ENCODE measurements around the gene ABCC6. TPM values are rescaled to one million over a fixed set of nuclear protein-coding genes. Genes with fewer than 3 reads are reported as not detected.
A peak's percentile ranks its signal among the peaks of the same experiment; 100 is the strongest.

The ABCC6 gene
- total RNA-seq, 1 donor from 2014 or later = 3.0 TPM

DNA sequence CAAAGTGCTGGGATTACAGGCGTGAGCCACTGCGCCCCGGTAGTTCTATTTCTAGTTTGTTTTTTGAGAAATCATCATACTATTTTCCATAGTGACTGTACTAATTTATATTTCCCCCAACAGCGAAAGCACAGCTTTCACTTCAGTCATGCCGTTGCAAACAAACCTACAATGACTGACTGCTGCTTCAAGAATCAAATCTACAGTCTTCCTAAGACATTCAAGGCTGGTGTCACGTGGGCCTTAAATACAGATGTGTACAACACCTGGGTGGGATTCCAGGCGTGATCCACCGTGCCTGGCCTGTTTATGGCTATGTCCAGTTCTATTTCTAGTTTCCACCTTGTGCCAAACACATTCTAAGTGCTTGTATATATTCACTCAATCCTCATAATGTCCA lies 72.0 kb downstream of the ABCC6 start:
- no peaks in the 10 kb centered on the region for H3K9me3 ChIP-seq (ENCODE audit: insufficient read depth, low read depth, low read length)
- no peaks in the 10 kb centered on the region for H3K36me3 ChIP-seq (ENCODE audit: insufficient read depth, low read length)
- Mint-ChIP-seq H3K36me3 (ENCODE audit: low read depth, unreplicated experiment) (no peaks in the 10 kb centered on the region), H3K27ac (ENCODE audit: unreplicated experiment) (no peak overlapping the region), H3K4me3 (ENCODE audit: unreplicated experiment) (no peak overlapping the region), H3K9me3 (ENCODE audit: unreplicated experiment) (no peaks in the 10 kb centered on the region), H3K27me3 (ENCODE audit: low read depth, unreplicated experiment) (peaks cover 5% of the 10 kb centered on the region), H3K4me1 (ENCODE audit: low read depth, unreplicated experiment) (peaks cover 6% of the 10 kb centered on the region)
- peaks cover 11% of the 10 kb centered on the region for H3K4me1 ChIP-seq (ENCODE audit: insufficient read depth, low read length)
- peaks cover 3% of the 10 kb centered on the region for H3K27me3 ChIP-seq (ENCODE audit: insufficient read depth, low read length)
- no peak overlapping the region for H2AFZ ChIP-seq (ENCODE audit: low read depth, low read length)
- H3K4me3 ChIP-seq (ENCODE audit: insufficient read depth, low read depth, low read length) = no peak overlapping the region
- DNase-seq (ENCODE audit: low read depth) = peak; percentile 19
- H4K20me1 ChIP-seq (ENCODE audit: insufficient read depth, low read length) = peaks cover 37% of the 10 kb centered on the region
- H3K79me2 ChIP-seq (ENCODE audit: insufficient read depth, low read length) = no peaks in the 10 kb centered on the region
- FAIRE-seq = no peak
- H3K4me2 ChIP-seq (ENCODE audit: low read length) = no peak overlapping the region
- H3K9ac ChIP-seq (ENCODE audit: low read length) = no peak overlapping the region
- no peak overlapping the region for H3K27ac ChIP-seq (ENCODE audit: low read depth, low read length)
- TF ChIP-seq CTCF (IDR thresholded peaks at IDR 0.05; ENCODE audit: insufficient read depth, low read depth, low read length) = no peak

- Histone ChIP-seq H3K27ac (ENCODE audit: low read depth, low read length) (no peak overlapping the region), H3K9me3 (ENCODE audit: insufficient read depth, low read depth, low read length) (no peaks in the 10 kb centered on the region), H2AFZ (ENCODE audit: low read depth, low read length) (no peak overlapping the region), H3K4me1 (ENCODE audit: insufficient read depth, low read length) (peaks cover 11% of the 10 kb centered on the region), H4K20me1 (ENCODE audit: insufficient read depth, low read length) (peaks cover 40% of the 10 kb centered on the region), H3K9ac (ENCODE audit: low read length) (no peak overlapping the region), H3K4me3 (ENCODE audit: insufficient read depth, low read depth, low read length) (no peak overlapping the region), H3K27me3 (ENCODE audit: insufficient read depth, low read length) (peaks cover 3% of the 10 kb centered on the region), H3K79me2 (ENCODE audit: insufficient read depth, low read length) (no peaks in the 10 kb centered on the region), H3K36me3 (ENCODE audit: insufficient read depth, low read length) (no peaks in the 10 kb centered on the region), H3K4me2 (ENCODE audit: low read length) (peak overlapping the region; percentile 43)
- H3K4me3 Mint-ChIP-seq (ENCODE audit: unreplicated experiment) = no peak overlapping the region
- H3K27me3 Mint-ChIP-seq (ENCODE audit: low read depth, unreplicated experiment) = peaks cover 4% of the 10 kb centered on the region
- H3K27ac Mint-ChIP-seq (ENCODE audit: unreplicated experiment) = no peak overlapping the region
- no peaks in the 10 kb centered on the region for H3K36me3 Mint-ChIP-seq (ENCODE audit: low read depth, unreplicated experiment)
- peaks cover 6% of the 10 kb centered on the region for H3K4me1 Mint-ChIP-seq (ENCODE audit: low read depth, unreplicated experiment)
- TF ChIP-seq CTCF (IDR thresholded peaks at IDR 0.05; ENCODE audit: insufficient read depth, low read depth, low read length) = no peak
- no peak for TF ChIP-seq EZH2 (IDR thresholded peaks at IDR 0.05; ENCODE audit: insufficient read depth, low read length)
- no peaks in the 10 kb centered on the region for H3K9me3 Mint-ChIP-seq (ENCODE audit: unreplicated experiment)
- FAIRE-seq (no peak), DNase-seq (ENCODE audit: low read depth) (no peak)
These were observed 72.5 kb downstream of the ABCC6 start for GRCh38 chr16:16150878-16151152.

DNA sequence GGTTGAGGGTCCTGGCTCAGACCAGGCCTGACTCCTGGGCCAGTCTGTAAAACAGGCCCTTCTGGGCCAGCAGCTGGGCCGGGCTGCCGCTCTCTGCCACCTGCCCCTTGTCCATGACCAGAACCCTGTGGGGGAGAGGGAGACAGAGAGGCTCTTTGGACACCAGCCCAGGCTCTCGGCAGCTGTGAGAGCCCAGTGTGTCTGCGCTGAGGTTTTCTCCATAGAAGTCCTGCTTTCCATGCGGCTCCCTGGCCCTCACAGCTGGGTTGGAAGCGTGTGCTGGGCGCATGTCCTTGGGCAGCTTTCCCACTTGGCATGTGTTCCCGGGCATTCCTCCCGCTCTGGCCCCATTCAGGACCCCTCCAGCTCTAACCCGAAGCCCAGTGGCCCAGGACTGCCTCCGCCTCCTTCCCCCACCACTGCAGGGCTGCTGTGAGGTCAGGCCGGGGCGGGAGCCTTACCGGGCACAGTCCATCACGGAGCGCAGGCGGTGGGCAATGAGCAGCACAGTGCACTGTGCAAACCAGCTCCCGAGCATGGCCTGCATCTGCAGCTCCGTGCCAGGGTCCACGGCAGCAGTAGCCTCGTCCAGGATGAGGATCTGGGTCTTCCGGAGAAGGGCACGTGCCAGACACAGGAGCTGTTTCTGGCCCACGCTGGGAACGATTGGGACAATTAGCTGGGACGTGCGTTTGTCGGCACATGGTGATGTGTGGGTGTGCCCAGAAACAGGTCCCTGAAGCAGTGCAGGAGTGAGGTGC lies 73.0 kb downstream of the ABCC6 start:
- no peak overlapping the region for H3K4me3 Mint-ChIP-seq (ENCODE audit: unreplicated experiment)
- DNase-seq (ENCODE audit: low read depth) = peak; percentile 52

More for the DNA sequence above, 73.0 kb downstream of the ABCC6 start:
- H4K20me1 ChIP-seq (ENCODE audit: insufficient read depth, low read length) = peaks cover 43% of the 10 kb centered on the region
- TF ChIP-seq EZH2 (IDR thresholded peaks at IDR 0.05; ENCODE audit: insufficient read depth, low read length) = no peak
- no peak for TF ChIP-seq CTCF (IDR thresholded peaks at IDR 0.05; ENCODE audit: insufficient read depth, low read depth, low read length)
- Mint-ChIP-seq H3K36me3 (ENCODE audit: low read depth, unreplicated experiment) (peaks cover 3% of the 10 kb centered on the region), H3K4me1 (ENCODE audit: low read depth, unreplicated experiment) (peaks cover 6% of the 10 kb centered on the region), H3K27ac (ENCODE audit: unreplicated experiment) (no peak overlapping the region), H3K9me3 (ENCODE audit: unreplicated experiment) (no peaks in the 10 kb centered on the region), H3K27me3 (ENCODE audit: low read depth, unreplicated experiment) (peaks cover 1% of the 10 kb centered on the region)
- H3K9me3 ChIP-seq (ENCODE audit: insufficient read depth, low read depth, low read length) = no peaks in the 10 kb centered on the region
- no peak for FAIRE-seq
- no peak overlapping the region for H3K9ac ChIP-seq (ENCODE audit: low read length)
- peaks cover 11% of the 10 kb centered on the region for H3K4me1 ChIP-seq (ENCODE audit: insufficient read depth, low read length)
- no peak overlapping the region for H2AFZ ChIP-seq (ENCODE audit: low read depth, low read length)
- no peaks in the 10 kb centered on the region for H3K36me3 ChIP-seq (ENCODE audit: insufficient read depth, low read length)
- H3K27me3 ChIP-seq (ENCODE audit: insufficient read depth, low read length) = no peaks in the 10 kb centered on the region
- H3K27ac ChIP-seq (ENCODE audit: low read depth, low read length) = no peak overlapping the region
- no peak overlapping the region for H3K4me3 ChIP-seq (ENCODE audit: insufficient read depth, low read depth, low read length)
- no peaks in the 10 kb centered on the region for H3K79me2 ChIP-seq (ENCODE audit: insufficient read depth, low read length)
- H3K4me2 ChIP-seq (ENCODE audit: low read length) = peak overlapping the region; percentile 43

Measured in astrocyte (in vitro differentiated cells and primary cell).